ENCODE results near the gene SPAAR. TPM values are rescaled to one million over a fixed set of nuclear protein-coding genes. Genes with fewer than 3 reads are reported as not detected.
A peak's percentile ranks its signal among the peaks of the same experiment; 100 is the strongest.

The SPAAR gene
- total RNA-seq, 1 donor from 2014 or later, result 11.9 TPM

- Histone ChIP-seq H3K36me3 (no peaks in the 10 kb centered on the region), H3K4me1 (peaks cover 86% of the 10 kb centered on the region), H3K4me3 (peak overlapping the region; percentile 44), H3K27ac (peak overlapping the region; percentile 93), H3K27me3 (ENCODE audit: low read depth) (no peaks in the 10 kb centered on the region), H3K9me3 (no peaks in the 10 kb centered on the region)
- ATAC-seq (peak; percentile 60 to 70), DNase-seq (peak; percentile 73)
- TF ChIP-seq CTCF (IDR thresholded peaks at IDR 0.05), result no peak
- intact Hi-C loops (cut with DNase I), result no loop called here
Observed at GRCh38 chr9:35907711-35908503, 1.4 kb upstream of the SPAAR start.

DNA sequence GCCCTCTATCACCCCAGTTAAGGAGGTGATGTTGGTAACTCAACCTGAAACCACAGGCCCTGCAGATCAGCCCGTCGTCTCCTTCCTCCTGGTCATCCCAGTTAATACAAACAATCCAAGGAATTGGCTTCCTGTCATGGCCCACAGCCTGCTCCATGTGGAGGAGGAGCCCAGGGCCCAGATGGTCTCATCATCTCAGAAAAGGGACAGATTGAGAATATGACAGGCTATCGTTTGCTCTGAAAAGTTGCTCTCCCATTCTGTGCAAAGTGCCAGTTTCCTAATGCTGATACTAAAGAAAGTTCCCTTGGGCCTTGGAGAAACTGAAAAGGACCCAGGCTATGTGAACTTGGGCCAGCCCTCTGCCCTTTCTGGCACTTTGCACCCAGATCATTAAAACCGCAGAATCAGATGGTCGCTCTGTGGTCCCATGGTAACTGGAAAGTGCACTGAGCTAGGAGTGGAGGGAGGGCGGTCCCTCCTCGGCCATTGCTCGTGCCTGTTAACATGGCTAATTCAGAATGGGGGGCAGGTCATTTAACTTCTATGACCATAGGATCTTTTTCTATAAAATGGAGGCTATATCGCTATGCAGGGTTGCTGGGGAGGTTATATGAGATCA, 675 bp upstream of the SPAAR start:
- no peaks in the 10 kb centered on the region for H3K36me3 ChIP-seq
- no peak for DNase-seq
- no peak for ATAC-seq
- H3K27ac ChIP-seq, result peak overlapping the region; percentile 93
- H3K27me3 ChIP-seq (ENCODE audit: low read depth), result no peaks in the 10 kb centered on the region
- no peak for TF ChIP-seq CTCF (IDR thresholded peaks at IDR 0.05)
- H3K4me3 ChIP-seq, result peak overlapping the region; percentile 39
- intact Hi-C loops (cut with DNase I), result no loop called here
- H3K9me3 ChIP-seq, result no peaks in the 10 kb centered on the region
- H3K4me1 ChIP-seq, result peaks cover 79% of the 10 kb centered on the region

DNA sequence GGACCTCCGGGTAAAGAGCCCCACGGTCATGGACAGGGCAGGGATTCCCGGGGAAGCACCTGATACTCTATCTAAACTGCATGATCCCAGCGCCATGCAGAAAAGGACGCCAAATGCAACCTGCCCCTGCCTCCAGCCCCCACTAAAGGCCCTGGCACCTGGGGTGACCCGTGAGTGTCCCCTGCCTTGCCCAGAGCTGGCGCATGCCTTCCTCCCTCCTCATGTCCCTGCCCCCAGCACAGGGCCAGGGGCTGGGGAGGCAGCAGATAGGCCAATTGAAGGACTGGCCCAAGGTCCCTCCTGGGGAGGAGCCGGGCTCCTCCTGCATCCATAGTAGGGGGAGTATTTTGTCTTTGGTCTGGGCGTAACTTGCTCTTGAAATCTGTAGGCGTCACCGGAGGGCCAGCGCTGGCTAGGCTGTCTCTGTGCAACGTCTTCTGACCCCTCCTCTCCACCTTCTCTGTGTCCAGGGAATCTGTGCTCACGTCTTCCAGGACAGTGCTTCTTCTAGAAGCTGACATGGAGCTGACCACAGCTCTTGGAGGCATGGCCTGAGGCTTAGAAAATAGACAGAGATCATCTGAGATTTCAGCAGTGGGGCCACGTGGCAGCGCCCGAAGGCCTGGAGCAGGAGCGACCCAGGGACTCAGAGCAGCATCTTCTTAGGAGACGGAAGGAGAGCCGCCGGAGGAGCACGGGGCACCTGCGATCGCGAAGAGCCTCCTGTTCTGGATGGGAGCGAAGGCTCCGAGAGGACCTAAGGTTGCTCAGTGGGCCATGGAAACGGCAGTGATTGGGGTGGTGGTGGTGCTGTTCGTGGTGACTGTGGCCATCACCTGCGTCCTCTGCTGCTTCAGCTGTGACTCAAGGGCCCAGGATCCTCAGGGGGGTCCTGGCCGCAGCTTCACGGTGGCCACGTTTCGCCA, 660 bp downstream of the SPAAR start:
- ATAC-seq (no peak), DNase-seq (no peak)
- Histone ChIP-seq H3K4me3 (peak overlapping the region; percentile 39), H3K4me1 (peaks cover 66% of the 10 kb centered on the region), H3K27ac (peak overlapping the region; percentile 93), H3K27me3 (ENCODE audit: low read depth) (no peaks in the 10 kb centered on the region), H3K36me3 (no peaks in the 10 kb centered on the region), H3K9me3 (no peaks in the 10 kb centered on the region)
- intact Hi-C loops (cut with DNase I), result no loop called here
- no peak for TF ChIP-seq CTCF (IDR thresholded peaks at IDR 0.05)

DNA sequence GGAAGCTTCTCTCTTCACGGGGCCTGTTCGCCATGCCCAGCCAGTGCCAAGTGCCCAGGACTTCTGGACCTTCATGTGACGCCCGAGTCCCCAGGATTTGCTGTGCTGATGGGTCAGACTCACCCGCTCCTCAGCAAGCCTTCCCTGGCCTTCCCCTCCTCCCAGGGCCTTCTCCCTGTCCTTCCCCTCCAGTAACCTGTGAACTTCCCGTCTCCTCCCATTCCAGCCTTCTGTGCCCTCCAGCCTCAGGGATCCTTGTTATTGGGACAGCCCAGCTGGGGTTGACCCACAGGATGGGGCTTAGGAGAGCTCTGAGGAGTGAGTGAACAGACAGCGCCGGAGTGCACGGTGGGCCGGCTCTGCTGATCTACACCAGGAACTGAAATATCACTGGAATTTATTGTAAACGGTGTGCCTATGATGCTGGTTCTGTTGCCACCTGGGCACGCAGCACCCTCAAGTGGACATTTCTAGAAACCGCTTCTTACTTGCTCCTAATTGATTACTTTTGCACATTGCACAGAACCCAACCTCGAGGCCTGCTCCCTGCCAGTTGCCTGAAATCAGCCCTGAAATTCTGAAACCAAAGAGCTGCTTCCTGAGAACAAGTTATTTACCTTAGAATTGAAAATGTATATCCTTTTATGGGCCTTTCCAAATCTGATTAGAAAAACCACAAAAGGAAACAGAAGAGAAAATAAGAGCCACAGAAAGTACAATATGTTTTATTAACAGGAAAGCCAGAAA, 1.5 kb downstream of the SPAAR start:
- intact Hi-C loops (cut with DNase I), result no loop called here
- H3K27ac ChIP-seq, result peak overlapping the region; percentile 93

More for the DNA sequence above, 1.5 kb downstream of the SPAAR start:
- Histone ChIP-seq H3K9me3 (no peaks in the 10 kb centered on the region), H3K36me3 (no peaks in the 10 kb centered on the region), H3K4me3 (peak overlapping the region; percentile 39), H3K4me1 (peaks cover 57% of the 10 kb centered on the region), H3K27me3 (ENCODE audit: low read depth) (no peaks in the 10 kb centered on the region)
- DNase-seq (peak; percentile 55), ATAC-seq (peak in 1 of 2 donors; percentile 15)
- TF ChIP-seq CTCF (IDR thresholded peaks at IDR 0.05), result peak; percentile 53

All from lower lobe of right lung (tissue), 2 donors.